C4-2B (cell line): Measurements from ENCODE around the gene ANKS6.

ENCODE experiments used
- ZFX ChIP-seq: fragments of 450-650 bp; IDR thresholded peaks from 2 replicates; pipeline ENCODE4 v1.6.1; 2017
- TF ChIP-seq, protein P1 (sequence below): fragments of 450-650 bp; conservative IDR thresholded peaks from 2 replicates; pipeline ENCODE4 v1.5.1; 2017; ENCODE audit warnings: mild to moderate bottlenecking

DNA sequence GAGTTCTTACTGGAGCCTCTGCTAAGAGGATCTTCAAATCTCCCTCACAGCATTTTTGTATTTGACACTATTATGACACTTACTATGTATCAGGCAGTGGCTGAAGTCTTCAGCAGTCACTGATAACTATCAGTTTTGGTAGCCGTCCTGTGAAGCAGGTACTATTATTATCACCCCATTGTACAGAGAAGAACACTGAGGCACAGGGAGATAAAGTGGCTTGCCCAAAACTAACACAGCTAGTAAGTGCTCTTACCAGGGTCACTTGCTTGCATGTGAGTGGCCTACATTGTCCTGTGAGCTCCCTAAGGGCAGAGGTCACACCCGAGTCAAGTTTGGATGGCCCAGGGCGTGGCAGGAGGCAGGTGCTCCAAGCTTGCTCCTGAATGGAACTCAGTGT is 104.5 kb downstream of the ANKS6 start:
- TF ChIP-seq, protein P1, sequence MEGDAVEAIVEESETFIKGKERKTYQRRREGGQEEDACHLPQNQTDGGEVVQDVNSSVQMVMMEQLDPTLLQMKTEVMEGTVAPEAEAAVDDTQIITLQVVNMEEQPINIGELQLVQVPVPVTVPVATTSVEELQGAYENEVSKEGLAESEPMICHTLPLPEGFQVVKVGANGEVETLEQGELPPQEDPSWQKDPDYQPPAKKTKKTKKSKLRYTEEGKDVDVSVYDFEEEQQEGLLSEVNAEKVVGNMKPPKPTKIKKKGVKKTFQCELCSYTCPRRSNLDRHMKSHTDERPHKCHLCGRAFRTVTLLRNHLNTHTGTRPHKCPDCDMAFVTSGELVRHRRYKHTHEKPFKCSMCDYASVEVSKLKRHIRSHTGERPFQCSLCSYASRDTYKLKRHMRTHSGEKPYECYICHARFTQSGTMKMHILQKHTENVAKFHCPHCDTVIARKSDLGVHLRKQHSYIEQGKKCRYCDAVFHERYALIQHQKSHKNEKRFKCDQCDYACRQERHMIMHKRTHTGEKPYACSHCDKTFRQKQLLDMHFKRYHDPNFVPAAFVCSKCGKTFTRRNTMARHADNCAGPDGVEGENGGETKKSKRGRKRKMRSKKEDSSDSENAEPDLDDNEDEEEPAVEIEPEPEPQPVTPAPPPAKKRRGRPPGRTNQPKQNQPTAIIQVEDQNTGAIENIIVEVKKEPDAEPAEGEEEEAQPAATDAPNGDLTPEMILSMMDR: no peak
- TF ChIP-seq ZFX: no peak
